Measurements from ENCODE around the gene MARK2. TPM values are rescaled to one million over a fixed set of nuclear protein-coding genes. Genes with fewer than 3 reads are reported as not detected.
"Not testable (repeated sequence)": the region's sequence is repeated elsewhere in the genome, so short reads cannot be mapped to it uniquely, and the experiment has no call there.

Gene MARK2
- total RNA-seq, 1 donor: 16.4 TPM

- no peak overlapping the region for H3K4me3 ChIP-seq (ENCODE audit: low read depth, low read length)
- DNase-seq (ENCODE audit: low read depth): no peak
- no peak for TF ChIP-seq CTCF (IDR thresholded peaks at IDR 0.05; ENCODE audit: insufficient read depth, low read depth, low read length)
These were observed 34.7 kb upstream of the MARK2 start for GRCh38 chr11:63804259-63804658.

GRCh38 chr11:63805844-63806415 is 33.0 kb upstream of the MARK2 start:
- DNase-seq (ENCODE audit: low read depth): peak; percentile 14
- no peak for TF ChIP-seq CTCF (IDR thresholded peaks at IDR 0.05; ENCODE audit: insufficient read depth, low read depth, low read length)
- H3K4me3 ChIP-seq (ENCODE audit: low read depth, low read length): no peak overlapping the region

- H3K4me3 ChIP-seq (ENCODE audit: low read depth, low read length): not testable (repeated sequence)
These were observed 28.5 kb upstream of the MARK2 start for GRCh38 chr11:63810383-63810782.

GRCh38 chr11:63811522-63811921 is 27.4 kb upstream of the MARK2 start:
- no peak for DNase-seq (ENCODE audit: low read depth)
- no peak overlapping the region for H3K4me3 ChIP-seq (ENCODE audit: low read depth, low read length)
- no peak for TF ChIP-seq CTCF (IDR thresholded peaks at IDR 0.05; ENCODE audit: insufficient read depth, low read depth, low read length)

More at GRCh38 chr11:63810383-63810782, 28.5 kb upstream of the MARK2 start:
- DNase-seq (ENCODE audit: low read depth): not testable (repeated sequence)

- H3K4me3 ChIP-seq (ENCODE audit: low read depth, low read length): peak within 1 kb of the TSS; percentile 90
- DNase-seq (ENCODE audit: low read depth): peak; percentile 63
- TF ChIP-seq CTCF (IDR thresholded peaks at IDR 0.05; ENCODE audit: insufficient read depth, low read depth, low read length): no peak
These were observed 25.8 kb upstream of the MARK2 start, which contains the start of gene SPINDOC for GRCh38 chr11:63813035-63813562. TSS of gene SPINDOC (plus strand) at chr11:63813456. CDS start at chr11:63813687, 231 bp downstream.

- peak overlapping the region; percentile 90 for H3K4me3 ChIP-seq (ENCODE audit: low read depth, low read length)
- TF ChIP-seq CTCF (IDR thresholded peaks at IDR 0.05; ENCODE audit: insufficient read depth, low read depth, low read length): no peak
- peak; percentile 69 for DNase-seq (ENCODE audit: low read depth)
These were observed 25.1 kb upstream of the MARK2 start for GRCh38 chr11:63813563-63814382.

GRCh38 chr11:63814383-63814736 is 24.6 kb upstream of the MARK2 start:
- peak overlapping the region; percentile 90 for H3K4me3 ChIP-seq (ENCODE audit: low read depth, low read length)
- DNase-seq (ENCODE audit: low read depth): no peak
- TF ChIP-seq CTCF (IDR thresholded peaks at IDR 0.05; ENCODE audit: insufficient read depth, low read depth, low read length): no peak

Measured in fibroblast of villous mesenchyme (primary cell).